Glomerular visceral epithelial cell (primary cell): Measurements from ENCODE around the gene STARD13.
"Not testable (repeated sequence)": the region's sequence is repeated elsewhere in the genome, so short reads cannot be mapped to it uniquely, and the experiment has no call there.

Experiments
- DNase-seq: peaks from one replicate; pipeline ENCODE4 v3.0.0-alpha.2; 2016; ENCODE audit errors: extremely low spot score

Gene STARD13

GRCh38 chr13:33257841-33258807 lies 27.4 kb downstream of the STARD13 start:
- DNase-seq = no peak

DNA sequence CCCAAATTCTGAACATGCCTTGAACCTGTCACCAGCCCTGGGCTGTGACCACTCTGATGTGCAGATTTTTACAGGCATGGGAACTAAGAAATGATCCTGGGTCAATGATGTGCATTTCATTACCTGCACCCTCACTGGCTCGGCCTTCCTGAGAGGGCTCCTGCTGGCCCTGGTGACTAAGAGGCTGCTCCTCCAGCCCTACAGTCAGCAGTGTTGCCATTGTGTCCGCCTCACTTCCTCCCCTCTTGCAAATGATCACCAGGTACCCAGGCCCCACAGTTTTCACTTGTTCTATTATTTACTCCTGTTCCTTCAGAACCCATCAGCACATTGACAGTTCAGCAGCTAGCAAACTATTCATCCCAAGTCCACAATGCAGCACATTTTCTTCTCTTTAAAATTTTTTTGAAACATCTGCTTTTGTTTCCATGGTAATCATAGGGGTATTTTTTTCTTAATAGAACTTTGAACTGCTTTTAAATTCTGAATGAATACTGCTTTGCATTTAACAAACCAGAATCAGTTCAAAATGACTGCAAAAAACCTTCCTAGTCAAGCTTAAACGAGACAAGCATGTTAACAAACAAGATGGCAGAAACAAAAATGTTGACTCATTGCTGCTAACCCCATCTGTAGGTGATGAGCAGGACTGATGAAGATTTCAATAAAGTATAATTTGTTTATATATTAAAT lies 29.3 kb downstream of the STARD13 start:
- no peak for DNase-seq

- no peak for DNase-seq
These were observed 33.4 kb downstream of the STARD13 start for GRCh38 chr13:33252135-33252534.

DNA sequence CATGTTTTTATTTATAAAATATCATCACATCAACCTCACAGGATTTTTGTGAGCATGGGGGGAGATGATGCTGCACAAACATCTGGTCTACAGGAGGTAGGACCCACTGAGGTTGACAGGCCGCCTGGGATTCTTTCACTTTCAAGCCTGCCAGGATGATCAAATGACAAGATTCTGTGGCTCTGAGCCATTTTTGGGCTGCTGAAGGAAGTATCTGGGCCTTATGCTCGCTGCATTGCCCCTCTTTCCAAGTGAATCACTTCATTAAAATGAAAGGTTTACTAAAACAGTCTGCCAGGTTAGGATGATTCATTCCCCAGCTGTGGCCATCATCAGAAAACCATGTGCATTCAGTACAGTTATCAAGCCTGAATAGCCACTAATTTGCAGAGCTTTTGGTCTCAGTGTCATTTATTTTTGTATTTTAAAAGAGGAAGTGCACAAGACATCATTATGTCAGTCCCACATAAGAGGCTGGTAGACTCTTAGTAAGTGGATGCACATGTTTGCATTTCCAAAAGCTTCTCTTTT lies 34.4 kb downstream of the STARD13 start:
- DNase-seq = peak; percentile 96

DNA sequence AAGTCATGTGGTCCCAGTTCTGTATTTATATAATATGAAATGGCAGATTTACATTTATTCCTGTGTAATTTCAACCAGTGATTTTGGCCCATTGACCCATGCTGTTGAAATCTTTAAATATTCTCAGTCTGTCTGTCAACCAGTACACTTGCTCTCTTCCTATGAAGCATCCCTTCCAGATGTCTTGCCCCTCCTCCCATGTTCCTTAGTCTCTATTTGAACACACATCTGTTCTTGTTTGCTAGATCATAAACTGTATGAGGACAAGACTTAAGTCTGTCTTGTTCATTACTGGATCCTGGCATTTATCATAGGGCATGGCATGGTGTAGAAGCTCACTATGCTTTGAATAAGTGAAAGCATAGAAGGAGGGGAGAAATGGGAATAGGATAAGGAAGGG lies 34.9 kb downstream of the STARD13 start:
- DNase-seq = no peak

DNA sequence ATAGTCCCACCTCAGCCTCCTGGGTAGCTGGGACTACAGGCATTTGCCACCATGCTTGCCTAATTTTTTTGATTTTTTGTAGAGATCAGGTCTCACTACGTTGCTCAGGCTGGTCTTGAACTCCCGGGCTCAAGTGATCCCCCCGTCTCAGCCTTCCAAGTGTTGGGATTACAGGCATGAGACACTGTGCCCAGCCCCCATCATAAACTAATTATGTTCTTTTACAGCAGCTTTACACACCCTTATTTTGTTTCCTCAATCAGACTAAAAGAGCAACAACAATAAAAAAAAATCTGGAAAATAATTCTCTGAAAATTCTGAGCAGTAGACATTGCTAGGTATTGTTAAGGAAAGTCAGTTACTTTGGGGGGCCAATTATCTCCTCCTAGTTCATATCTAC lies 35.7 kb downstream of the STARD13 start:
- DNase-seq = no peak

- peak; percentile 75 for DNase-seq
These were observed 36.5 kb downstream of the STARD13 start for GRCh38 chr13:33249066-33249465.

- DNase-seq = no peak
These were observed 39.9 kb downstream of the STARD13 start for GRCh38 chr13:33245505-33246158.

- DNase-seq = no peak
These were observed 40.7 kb downstream of the STARD13 start for GRCh38 chr13:33244907-33245287.

DNA sequence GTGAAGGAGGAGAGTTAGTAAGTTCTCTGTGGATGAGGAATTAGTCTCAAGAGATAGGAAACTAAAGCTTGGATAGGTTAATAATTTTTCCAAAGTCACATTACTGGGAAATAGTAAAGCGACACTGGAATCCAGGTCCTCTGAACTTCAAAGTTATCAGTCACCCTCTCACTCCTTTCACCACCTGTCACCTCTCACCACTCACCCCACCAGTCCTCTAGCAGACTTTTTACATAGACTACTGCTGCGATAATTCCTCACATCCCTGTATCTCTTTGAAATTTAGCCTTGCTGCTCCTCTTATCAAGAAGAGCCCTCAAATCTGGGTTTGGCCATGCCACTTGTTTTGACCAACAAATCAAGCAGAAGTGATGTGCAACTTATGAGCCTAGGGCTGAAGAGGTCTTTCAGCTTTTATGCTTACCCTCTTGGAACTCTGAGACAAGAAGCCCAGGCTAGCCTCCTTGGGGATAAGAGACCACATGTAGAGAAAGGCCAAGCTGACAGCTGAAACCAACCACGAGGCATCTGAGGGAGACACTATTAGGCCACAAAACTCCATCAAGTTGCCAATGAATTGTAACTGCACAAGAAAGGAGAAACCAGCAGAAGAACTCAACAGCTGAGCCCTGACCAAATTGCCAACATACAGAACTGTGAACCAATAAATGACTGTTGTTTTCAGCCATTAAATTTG lies 41.2 kb downstream of the STARD13 start:
- DNase-seq = no peak

DNA sequence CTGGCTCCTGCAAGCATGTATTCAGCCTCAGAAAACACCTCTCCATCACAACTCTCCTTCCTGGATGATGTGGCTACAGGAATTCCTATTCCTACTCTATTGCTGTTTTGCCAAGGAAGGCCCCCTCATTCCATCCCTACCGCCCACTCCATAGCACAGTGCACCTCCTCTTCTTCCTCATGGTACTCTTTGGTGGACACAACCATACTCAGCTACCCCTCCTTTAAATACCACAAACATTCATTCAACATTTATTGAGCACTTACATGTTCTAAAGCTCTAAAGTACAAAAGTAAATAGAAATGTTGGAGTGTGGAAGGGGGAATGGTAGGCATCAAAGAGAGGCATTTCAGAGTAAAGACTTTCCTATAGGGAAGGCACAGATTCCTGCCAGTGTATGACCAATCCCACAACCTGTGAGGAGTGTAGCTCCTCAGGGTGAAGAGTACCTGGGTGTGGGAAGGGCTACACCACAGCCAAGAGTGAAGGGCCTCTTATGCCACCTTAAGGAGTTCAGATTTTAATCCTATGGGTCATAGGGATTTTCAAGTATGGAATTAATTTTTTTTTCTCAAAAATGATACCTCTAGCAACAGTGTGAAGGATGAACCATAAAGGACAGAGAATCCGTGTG lies 42.5 kb downstream of the STARD13 start:
- no peak for DNase-seq

- not testable (repeated sequence) for DNase-seq
These were observed 43.2 kb downstream of the STARD13 start for GRCh38 chr13:33242372-33242771.

GRCh38 chr13:33236021-33236420 lies 49.5 kb downstream of the STARD13 start:
- DNase-seq = peak; percentile 56

DNA sequence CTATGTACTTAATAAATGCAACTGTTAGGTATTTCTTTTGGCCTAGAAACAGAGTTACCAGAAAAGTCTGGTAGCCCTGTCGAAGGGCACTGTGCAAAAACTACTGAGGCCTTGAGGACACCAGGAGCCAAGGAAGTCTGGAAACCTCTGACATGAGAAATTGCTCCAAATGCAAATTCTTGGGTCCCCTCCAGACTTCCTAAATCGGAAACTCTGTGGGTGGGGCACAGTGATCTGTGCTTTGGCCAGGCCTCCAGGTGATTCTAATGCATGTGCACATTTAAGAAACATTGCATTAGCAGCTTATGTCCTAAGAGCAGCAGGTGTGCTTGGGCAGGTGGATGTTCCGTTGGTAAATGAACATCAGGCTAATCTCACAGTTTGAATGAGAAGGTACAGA lies 50.0 kb downstream of the STARD13 start:
- DNase-seq = no peak

DNA sequence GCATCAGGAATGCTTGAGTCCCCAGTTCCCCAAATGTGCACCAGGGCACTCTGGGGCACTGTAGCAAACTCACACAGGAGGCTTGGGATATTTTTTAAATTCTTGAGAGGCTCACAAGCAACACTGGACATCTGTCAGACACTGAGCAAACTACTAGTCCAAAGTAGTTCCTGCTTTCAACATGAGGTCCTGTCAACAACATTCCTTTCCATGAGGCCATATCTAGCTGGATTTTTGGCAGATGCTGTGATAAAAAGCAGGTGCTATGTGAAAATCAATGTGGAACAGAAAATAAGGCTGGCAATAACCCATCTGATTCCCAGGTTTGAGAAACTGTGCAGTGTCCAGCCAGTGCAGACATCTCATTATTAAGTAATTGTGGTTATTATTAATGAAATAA lies 50.5 kb downstream of the STARD13 start:
- peak; percentile 25 for DNase-seq

DNA sequence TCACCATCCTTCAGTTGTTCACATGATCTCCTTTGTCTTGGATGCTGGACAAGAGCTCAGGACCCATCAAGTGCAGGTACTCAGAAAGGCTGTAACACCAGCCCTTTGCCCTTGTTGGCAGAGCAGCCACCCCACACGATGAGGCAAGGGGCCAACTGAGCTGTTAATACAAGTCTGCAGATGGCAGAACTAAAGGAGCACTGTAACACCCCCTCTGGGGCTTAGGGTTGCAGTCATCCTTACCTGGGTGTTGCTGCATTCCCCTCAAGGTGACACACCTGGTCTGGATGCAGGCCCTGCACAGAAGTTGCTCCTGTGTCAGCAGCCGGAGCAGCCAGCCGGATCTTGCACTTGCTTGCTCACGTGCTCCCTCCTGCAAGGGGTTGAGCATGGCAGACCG lies 52.0 kb downstream of the STARD13 start:
- no peak for DNase-seq

- no peak for DNase-seq
These were observed 52.7 kb downstream of the STARD13 start for GRCh38 chr13:33232883-33233282.

GRCh38 chr13:33231339-33231738 lies 54.2 kb downstream of the STARD13 start:
- no peak for DNase-seq

DNA sequence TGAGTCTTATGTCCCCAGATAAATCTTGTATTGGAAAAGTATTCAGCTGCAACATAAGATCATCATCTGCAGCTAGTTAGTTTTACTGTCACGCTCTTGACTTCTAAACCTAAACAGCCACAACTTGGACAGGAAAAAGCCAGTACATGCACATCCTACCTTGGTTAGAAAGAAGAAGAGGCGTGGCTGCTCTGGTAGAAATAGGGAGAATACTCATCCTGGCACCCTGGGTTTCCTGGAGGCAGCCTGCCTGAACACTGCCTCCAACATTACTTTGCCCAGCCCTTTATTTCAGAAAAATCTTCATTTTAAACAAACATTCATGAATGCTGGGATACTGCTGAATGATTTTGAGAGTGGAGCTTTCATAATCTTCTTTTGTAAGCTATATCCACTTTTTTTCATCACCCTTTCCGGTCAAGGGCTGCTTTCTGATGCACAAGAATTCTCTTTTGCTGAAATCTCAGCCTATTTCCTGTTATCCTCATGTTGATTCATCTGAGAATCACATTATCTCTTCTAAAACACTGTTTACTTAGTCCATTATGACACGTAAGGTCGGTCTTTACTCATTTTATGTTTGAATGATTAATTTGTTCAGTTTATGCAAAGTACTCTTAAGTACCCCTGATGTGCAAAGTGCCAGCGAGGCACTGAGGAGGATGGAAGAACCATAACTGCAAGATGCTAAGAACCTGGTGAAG lies 55.2 kb downstream of the STARD13 start:
- DNase-seq = no peak

GRCh38 chr13:33229446-33230177 lies 55.9 kb downstream of the STARD13 start:
- DNase-seq = no peak
